HEK293 (cell line): Measurements from ENCODE around the gene PLCB1.

Source experiments
- CTCF ChIA-PET: fragments of 350-600 bp; formaldehyde crosslinking; extraction: SDS; loops from one replicate; lab custom pipeline; 2021; ENCODE audit warnings: antibody characterized with exemption; lab: Yijun Ruan, JAX
- POLR2A ChIA-PET: fragments of 300-600 bp; formaldehyde crosslinking; extraction: SDS; loops from one replicate; lab custom pipeline; 2020; ENCODE audit warnings: antibody characterized with exemption, inconsistent platforms; lab: Yijun Ruan, JAX
- H3K27ac ChIP-seq: fragments of 200-500 bp; sonication (Bioruptor generic); 2 replicates; pipeline ENCODE4 v1.5.1; 2014; ENCODE audit warnings: low read depth, low read length, control low read depth, inconsistent platforms; ENCODE audit errors: extremely low read depth
- H3K36me3 ChIP-seq, 2 experiments: fragments of 200-500 bp in 1 of 2; sonication (Bioruptor generic) in 1 of 2; 1 replicate in 1 of 2; 2 replicates in 1 of 2; pipeline ENCODE4 v1.5.1; 2014 to 2017; ENCODE audit warnings: inconsistent platforms in 2 of 2, low read length in 2 of 2; ENCODE audit not compliant: control insufficient read depth in 2 of 2, insufficient read depth in 1 of 2
- H3K4me1 ChIP-seq: fragments of 200-500 bp; sonication (Bioruptor generic); 2 replicates; pipeline ENCODE4 v1.5.1; 2014; ENCODE audit warnings: mild to moderate bottlenecking, low read length, inconsistent platforms; ENCODE audit not compliant: control insufficient read depth, insufficient read depth
- H3K4me3 ChIP-seq: 2 replicates; pipeline ENCODE4 v1.5.1; 2011; ENCODE audit warnings: low read depth, mild to moderate bottlenecking, control low read depth, low read length, moderate library complexity
- H3K9me3 ChIP-seq: fragments of 200-500 bp; sonication (Bioruptor generic); 2 replicates; pipeline ENCODE4 v1.5.1; 2014; ENCODE audit warnings: low read depth, low read length, inconsistent platforms; ENCODE audit not compliant: control insufficient read depth, insufficient read depth
- BCL11B ChIP-seq: fragments of 450-650 bp; formaldehyde crosslinking; IDR thresholded peaks from 2 replicates; pipeline ENCODE4 v1.5.1; 2016; ENCODE audit warnings: low read depth, missing biosample characterization, missing genetic modification characterization
- GFI1B ChIP-seq: fragments of 450-650 bp; formaldehyde crosslinking; IDR thresholded peaks from 2 replicates; pipeline ENCODE4 v1.5.1; 2016; ENCODE audit warnings: missing biosample characterization, missing genetic modification characterization
- KLF17 ChIP-seq: fragments of 450-650 bp; formaldehyde crosslinking; IDR thresholded peaks from 2 replicates; pipeline ENCODE4 v1.5.1; 2016; ENCODE audit warnings: missing biosample characterization, missing genetic modification characterization
- KLF7 ChIP-seq: fragments of 450-650 bp; formaldehyde crosslinking; IDR thresholded peaks from 2 replicates; pipeline ENCODE4 v1.5.1; 2016; ENCODE audit warnings: missing biosample characterization, missing genetic modification characterization, borderline replicate concordance
- SALL2 ChIP-seq: fragments of 450-650 bp; formaldehyde crosslinking; IDR thresholded peaks from 2 replicates; pipeline ENCODE4 v1.5.0; 2017; ENCODE audit warnings: missing biosample characterization, mild to moderate bottlenecking, missing genetic modification characterization, borderline replicate concordance
- TCF7L2 ChIP-seq: IDR thresholded peaks from 2 replicates; pipeline ENCODE4 v1.6.1; 2011; ENCODE audit warnings: low read depth, mild to moderate bottlenecking, inconsistent platforms, low read length, moderate library complexity, borderline replicate concordance
- ZBTB17 ChIP-seq: fragments of 450-650 bp; formaldehyde crosslinking; IDR thresholded peaks from 2 replicates; pipeline ENCODE4 v1.5.1; 2016; ENCODE audit warnings: missing biosample characterization, missing genetic modification characterization
- ZBTB44 ChIP-seq: fragments of 450-650 bp; IDR thresholded peaks from 2 replicates; pipeline ENCODE4 v1.5.1; 2018; ENCODE audit warnings: missing biosample characterization, mild to moderate bottlenecking, missing genetic modification characterization
- ZNF335 ChIP-seq: fragments of 450-650 bp; formaldehyde crosslinking; conservative IDR thresholded peaks from 2 replicates; pipeline ENCODE4 v1.5.1; 2016; ENCODE audit warnings: missing biosample characterization, missing genetic modification characterization
- ZNF621 ChIP-seq: fragments of 450-650 bp; formaldehyde crosslinking; IDR thresholded peaks from 2 replicates; pipeline ENCODE4 v1.5.1; 2017; ENCODE audit warnings: missing biosample characterization, missing genetic modification characterization
- ZNF658 ChIP-seq: fragments of 450-650 bp; formaldehyde crosslinking; IDR thresholded peaks from 2 replicates; pipeline ENCODE4; 2016; ENCODE audit warnings: missing biosample characterization, missing genetic modification characterization
- ZNF76 ChIP-seq: fragments of 450-650 bp; formaldehyde crosslinking; IDR thresholded peaks from 2 replicates; pipeline ENCODE4; 2016; ENCODE audit warnings: low read depth, missing biosample characterization, missing genetic modification characterization, borderline replicate concordance
- ZNF791 ChIP-seq: fragments of 450-650 bp; formaldehyde crosslinking; IDR thresholded peaks from 2 replicates; pipeline ENCODE4 v1.5.1; 2016; ENCODE audit warnings: missing biosample characterization, missing genetic modification characterization
- ZNF830 ChIP-seq: fragments of 450-650 bp; IDR thresholded peaks from 2 replicates; pipeline ENCODE4 v1.5.0; 2018; ENCODE audit warnings: missing biosample characterization, missing genetic modification characterization, low read depth, mild to moderate bottlenecking, moderate library complexity
- ZSCAN16 ChIP-seq: fragments of 450-650 bp; formaldehyde crosslinking; IDR thresholded peaks from 2 replicates; pipeline ENCODE4 v1.5.1; 2016; ENCODE audit warnings: missing biosample characterization, missing genetic modification characterization
- ZSCAN4 ChIP-seq: fragments of 450-650 bp; formaldehyde crosslinking; IDR thresholded peaks from 2 replicates; pipeline ENCODE4 v1.5.1; 2017; ENCODE audit warnings: missing biosample characterization, missing genetic modification characterization
- TF ChIP-seq, protein P1 (sequence below): fragments of 450-650 bp; formaldehyde crosslinking; IDR thresholded peaks from 2 replicates; pipeline ENCODE4 v1.5.1; 2016; ENCODE audit warnings: missing biosample characterization, missing genetic modification characterization

Gene PLCB1

DNA sequence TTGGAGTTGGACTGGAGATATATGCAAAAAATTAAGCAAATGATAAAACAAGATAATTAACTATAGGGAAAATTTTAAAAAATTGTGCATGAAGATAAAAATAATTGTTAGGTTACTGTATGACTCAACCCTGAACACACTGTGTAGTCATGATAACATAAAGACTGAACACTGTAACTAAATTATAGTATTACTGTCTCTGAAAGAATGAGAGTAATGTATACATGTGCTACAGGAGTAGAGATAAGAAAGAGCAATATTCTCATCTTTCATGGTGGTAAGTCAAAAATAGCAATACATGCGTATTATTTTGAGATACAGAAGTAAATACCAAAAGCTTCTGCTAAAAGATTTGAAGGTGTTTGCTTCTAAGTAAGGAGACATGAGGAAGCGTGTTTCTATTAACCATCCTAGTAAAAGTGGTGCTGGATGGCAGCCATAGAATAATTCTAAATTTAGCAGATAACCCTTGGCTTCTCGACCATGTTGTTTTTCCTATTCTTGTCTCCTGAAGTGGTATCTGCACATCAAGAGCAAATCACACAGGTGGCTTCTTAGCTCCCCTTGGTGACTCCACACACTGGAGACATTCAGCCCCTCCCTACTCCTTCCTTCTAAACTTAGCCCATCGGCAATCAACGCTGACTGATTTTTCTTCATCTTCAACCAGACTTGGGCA lies 546.2 kb downstream of the PLCB1 start:
- ChIA-PET CTCF (interaction anchor here (0.5 to 0.6 kb wide), 2 partner anchors 43 to 837 kb away, joined by 3 to 4 read pairs; no protein-coding TSS in a partner anchor), POLR2A (no interaction called here)
- no peak overlapping the region for H3K27ac ChIP-seq

DNA sequence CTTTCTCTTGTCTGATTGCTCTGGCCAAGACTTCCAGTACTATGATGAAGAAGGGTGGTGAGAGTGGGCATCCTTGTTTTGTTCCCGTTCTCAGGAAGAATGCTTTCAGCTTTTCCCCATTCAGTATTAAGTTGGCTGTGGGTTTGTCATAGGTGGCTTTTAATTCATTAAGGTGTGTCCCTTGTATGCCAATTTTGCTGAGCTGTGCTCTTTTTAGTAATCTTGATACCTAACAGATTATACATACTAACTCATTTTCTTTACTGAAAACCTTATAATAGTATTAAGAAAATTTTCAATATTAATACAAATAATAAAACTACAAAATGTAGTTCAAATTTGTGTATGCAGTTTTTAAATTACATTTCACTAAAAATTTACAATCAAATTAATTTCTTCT lies 557.3 kb downstream of the PLCB1 start:
- peaks cover 0 to 4% of the 10 kb centered on the region in 2 experiments; a peak in 1 of 3 replicates for H3K36me3 ChIP-seq
- no peaks in the 10 kb centered on the region for H3K9me3 ChIP-seq
- CTCF ChIA-PET, result interaction anchor here (0.6 kb wide), 1 partner anchor 1403 kb away, joined by 3 read pairs; no protein-coding TSS in a partner anchor
- no peak for TF ChIP-seq ZSCAN16 (tag by site-specific recombination)
- no peak for TF ChIP-seq ZBTB17 (tag by site-specific recombination)
- no peak for TF ChIP-seq ZNF658
- TF ChIP-seq SALL2 (tag by site-specific recombination), result no peak
- no peak for TF ChIP-seq KLF17 (tag by site-specific recombination)
- TF ChIP-seq ZSCAN4 (tag by site-specific recombination), result no peak
- TF ChIP-seq, protein P1, sequence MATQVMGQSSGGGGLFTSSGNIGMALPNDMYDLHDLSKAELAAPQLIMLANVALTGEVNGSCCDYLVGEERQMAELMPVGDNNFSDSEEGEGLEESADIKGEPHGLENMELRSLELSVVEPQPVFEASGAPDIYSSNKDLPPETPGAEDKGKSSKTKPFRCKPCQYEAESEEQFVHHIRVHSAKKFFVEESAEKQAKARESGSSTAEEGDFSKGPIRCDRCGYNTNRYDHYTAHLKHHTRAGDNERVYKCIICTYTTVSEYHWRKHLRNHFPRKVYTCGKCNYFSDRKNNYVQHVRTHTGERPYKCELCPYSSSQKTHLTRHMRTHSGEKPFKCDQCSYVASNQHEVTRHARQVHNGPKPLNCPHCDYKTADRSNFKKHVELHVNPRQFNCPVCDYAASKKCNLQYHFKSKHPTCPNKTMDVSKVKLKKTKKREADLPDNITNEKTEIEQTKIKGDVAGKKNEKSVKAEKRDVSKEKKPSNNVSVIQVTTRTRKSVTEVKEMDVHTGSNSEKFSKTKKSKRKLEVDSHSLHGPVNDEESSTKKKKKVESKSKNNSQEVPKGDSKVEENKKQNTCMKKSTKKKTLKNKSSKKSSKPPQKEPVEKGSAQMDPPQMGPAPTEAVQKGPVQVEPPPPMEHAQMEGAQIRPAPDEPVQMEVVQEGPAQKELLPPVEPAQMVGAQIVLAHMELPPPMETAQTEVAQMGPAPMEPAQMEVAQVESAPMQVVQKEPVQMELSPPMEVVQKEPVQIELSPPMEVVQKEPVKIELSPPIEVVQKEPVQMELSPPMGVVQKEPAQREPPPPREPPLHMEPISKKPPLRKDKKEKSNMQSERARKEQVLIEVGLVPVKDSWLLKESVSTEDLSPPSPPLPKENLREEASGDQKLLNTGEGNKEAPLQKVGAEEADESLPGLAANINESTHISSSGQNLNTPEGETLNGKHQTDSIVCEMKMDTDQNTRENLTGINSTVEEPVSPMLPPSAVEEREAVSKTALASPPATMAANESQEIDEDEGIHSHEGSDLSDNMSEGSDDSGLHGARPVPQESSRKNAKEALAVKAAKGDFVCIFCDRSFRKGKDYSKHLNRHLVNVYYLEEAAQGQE, result no peak
- no peak for TF ChIP-seq KLF7 (tag by site-specific recombination)
- no peak for TF ChIP-seq ZNF791 (tag by site-specific recombination)
- TF ChIP-seq ZBTB44, result no peak
- no peak for TF ChIP-seq BCL11B (tag by site-specific recombination)
- no peak for TF ChIP-seq ZNF76 (tag by site-specific recombination)
- no peak for TF ChIP-seq ZNF621 (tag by site-specific recombination)
- TF ChIP-seq TCF7L2, result no peak
- TF ChIP-seq ZNF830 (tag by site-specific recombination), result no peak
- no peak for TF ChIP-seq GFI1B (tag by site-specific recombination)
- POLR2A ChIA-PET, result no interaction called here
- no peak overlapping the region for H3K27ac ChIP-seq
- H3K4me3 ChIP-seq, result no peak overlapping the region
- H3K4me1 ChIP-seq, result no peaks in the 10 kb centered on the region

More for the DNA sequence above, 546.2 kb downstream of the PLCB1 start:
- no peaks in the 10 kb centered on the region for H3K4me1 ChIP-seq
- H3K9me3 ChIP-seq, result no peaks in the 10 kb centered on the region
- TF ChIP-seq SALL2 (tag by site-specific recombination), result no peak
- TF ChIP-seq ZNF335 (tag by site-specific recombination), result no peak
- no peak overlapping the region for H3K4me3 ChIP-seq
- no peaks in the 10 kb centered on the region for H3K36me3 ChIP-seq
